Measurements from ENCODE around the gene PLCL2.

Gene PLCL2

GRCh38 chr3:16844791-16845190 is 40.0 kb upstream of the PLCL2 start:
- Histone ChIP-seq H3K36me3 (ENCODE audit: control insufficient read depth, insufficient read depth, low read length) (no peaks in the 10 kb centered on the region), H3K9me3 (ENCODE audit: control insufficient read depth, insufficient read depth, low read length) (no peaks in the 10 kb centered on the region), H3K9ac (ENCODE audit: low read depth, low read length) (no peak overlapping the region), H3K27me3 (ENCODE audit: control insufficient read depth, insufficient read depth, low read length) (no peaks in the 10 kb centered on the region), H3K4me3 (ENCODE audit: low read depth, low read length) (no peak overlapping the region), H3K27ac (ENCODE audit: low read depth, low read length) (no peak overlapping the region), H3K4me1 (ENCODE audit: control insufficient read depth, insufficient read depth, low read length) (peaks cover 18% of the 10 kb centered on the region)

GRCh38 chr3:16846373-16847080 is 38.2 kb upstream of the PLCL2 start:
- Histone ChIP-seq H3K4me1 (ENCODE audit: control insufficient read depth, insufficient read depth, low read length) (peaks cover 19% of the 10 kb centered on the region), H3K9me3 (ENCODE audit: control insufficient read depth, insufficient read depth, low read length) (no peaks in the 10 kb centered on the region), H3K27ac (ENCODE audit: low read depth, low read length) (no peak overlapping the region), H3K36me3 (ENCODE audit: control insufficient read depth, insufficient read depth, low read length) (no peaks in the 10 kb centered on the region), H3K4me3 (ENCODE audit: low read depth, low read length) (no peak overlapping the region), H3K27me3 (ENCODE audit: control insufficient read depth, insufficient read depth, low read length) (no peaks in the 10 kb centered on the region; the same call in 1 of the 2 replicates), H3K9ac (ENCODE audit: low read depth, low read length) (no peak overlapping the region)

- H3K36me3 ChIP-seq (ENCODE audit: control insufficient read depth, insufficient read depth, low read length), result no peaks in the 10 kb centered on the region
- no peak overlapping the region for H3K9ac ChIP-seq (ENCODE audit: low read depth, low read length)
- H3K27ac ChIP-seq (ENCODE audit: low read depth, low read length), result no peak overlapping the region
- no peaks in the 10 kb centered on the region; the same call in 1 of the 2 replicates for H3K27me3 ChIP-seq (ENCODE audit: control insufficient read depth, insufficient read depth, low read length)
- no peaks in the 10 kb centered on the region for H3K9me3 ChIP-seq (ENCODE audit: control insufficient read depth, insufficient read depth, low read length)
- H3K4me1 ChIP-seq (ENCODE audit: control insufficient read depth, insufficient read depth, low read length), result peaks cover 9% of the 10 kb centered on the region
- H3K4me3 ChIP-seq (ENCODE audit: low read depth, low read length), result no peak overlapping the region
Observed at GRCh38 chr3:16848007-16848406, 36.7 kb upstream of the PLCL2 start.

GRCh38 chr3:16849229-16849628 is 35.5 kb upstream of the PLCL2 start:
- no peaks in the 10 kb centered on the region; the same call in 1 of the 2 replicates for H3K27me3 ChIP-seq (ENCODE audit: control insufficient read depth, insufficient read depth, low read length)

GRCh38 chr3:16849795-16850194 is 35.0 kb upstream of the PLCL2 start:
- no peak overlapping the region for H3K4me3 ChIP-seq (ENCODE audit: low read depth, low read length)
- no peaks in the 10 kb centered on the region for H3K36me3 ChIP-seq (ENCODE audit: control insufficient read depth, insufficient read depth, low read length)
- peaks cover 9% of the 10 kb centered on the region for H3K4me1 ChIP-seq (ENCODE audit: control insufficient read depth, insufficient read depth, low read length)
- no peak overlapping the region for H3K27ac ChIP-seq (ENCODE audit: low read depth, low read length)
- H3K9me3 ChIP-seq (ENCODE audit: control insufficient read depth, insufficient read depth, low read length), result no peaks in the 10 kb centered on the region
- no peaks in the 10 kb centered on the region; the same call in 1 of the 2 replicates for H3K27me3 ChIP-seq (ENCODE audit: control insufficient read depth, insufficient read depth, low read length)
- H3K9ac ChIP-seq (ENCODE audit: low read depth, low read length), result no peak overlapping the region

More at GRCh38 chr3:16849229-16849628, 35.5 kb upstream of the PLCL2 start:
- Histone ChIP-seq H3K27ac (ENCODE audit: low read depth, low read length) (no peak overlapping the region), H3K9me3 (ENCODE audit: control insufficient read depth, insufficient read depth, low read length) (no peaks in the 10 kb centered on the region), H3K9ac (ENCODE audit: low read depth, low read length) (no peak overlapping the region), H3K4me3 (ENCODE audit: low read depth, low read length) (no peak overlapping the region; the same call in 1 of the 2 replicates), H3K4me1 (ENCODE audit: control insufficient read depth, insufficient read depth, low read length) (peaks cover 9% of the 10 kb centered on the region), H3K36me3 (ENCODE audit: control insufficient read depth, insufficient read depth, low read length) (no peaks in the 10 kb centered on the region)

GRCh38 chr3:16855497-16855896 is 29.3 kb upstream of the PLCL2 start:
- Histone ChIP-seq H3K36me3 (ENCODE audit: control insufficient read depth, insufficient read depth, low read length) (no peaks in the 10 kb centered on the region), H3K4me3 (ENCODE audit: low read depth, low read length) (no peak overlapping the region), H3K4me1 (ENCODE audit: control insufficient read depth, insufficient read depth, low read length) (no peaks in the 10 kb centered on the region), H3K27ac (ENCODE audit: low read depth, low read length) (no peak overlapping the region), H3K9ac (ENCODE audit: low read depth, low read length) (no peak overlapping the region), H3K27me3 (ENCODE audit: control insufficient read depth, insufficient read depth, low read length) (no peaks in the 10 kb centered on the region), H3K9me3 (ENCODE audit: control insufficient read depth, insufficient read depth, low read length) (no peaks in the 10 kb centered on the region)

GRCh38 chr3:16860234-16860633 is 24.5 kb upstream of the PLCL2 start:
- no peak overlapping the region for H3K4me3 ChIP-seq (ENCODE audit: low read depth, low read length)
- no peaks in the 10 kb centered on the region for H3K36me3 ChIP-seq (ENCODE audit: control insufficient read depth, insufficient read depth, low read length)
- no peak overlapping the region for H3K27ac ChIP-seq (ENCODE audit: low read depth, low read length)
- H3K9ac ChIP-seq (ENCODE audit: low read depth, low read length), result no peak overlapping the region
- H3K27me3 ChIP-seq (ENCODE audit: control insufficient read depth, insufficient read depth, low read length), result no peaks in the 10 kb centered on the region
- H3K4me1 ChIP-seq (ENCODE audit: control insufficient read depth, insufficient read depth, low read length), result no peaks in the 10 kb centered on the region
- no peaks in the 10 kb centered on the region for H3K9me3 ChIP-seq (ENCODE audit: control insufficient read depth, insufficient read depth, low read length)

GRCh38 chr3:16861432-16861831 is 23.3 kb upstream of the PLCL2 start:
- Histone ChIP-seq H3K36me3 (ENCODE audit: control insufficient read depth, insufficient read depth, low read length) (no peaks in the 10 kb centered on the region), H3K4me1 (ENCODE audit: control insufficient read depth, insufficient read depth, low read length) (no peaks in the 10 kb centered on the region), H3K27me3 (ENCODE audit: control insufficient read depth, insufficient read depth, low read length) (no peaks in the 10 kb centered on the region), H3K4me3 (ENCODE audit: low read depth, low read length) (no peak overlapping the region), H3K9me3 (ENCODE audit: control insufficient read depth, insufficient read depth, low read length) (no peaks in the 10 kb centered on the region), H3K27ac (ENCODE audit: low read depth, low read length) (no peak overlapping the region), H3K9ac (ENCODE audit: low read depth, low read length) (no peak overlapping the region)

- H3K36me3 ChIP-seq (ENCODE audit: control insufficient read depth, insufficient read depth, low read length), result no peaks in the 10 kb centered on the region
- no peak overlapping the region for H3K9ac ChIP-seq (ENCODE audit: low read depth, low read length)
- no peak overlapping the region for H3K27ac ChIP-seq (ENCODE audit: low read depth, low read length)
- H3K4me3 ChIP-seq (ENCODE audit: low read depth, low read length), result no peak overlapping the region
- no peaks in the 10 kb centered on the region for H3K4me1 ChIP-seq (ENCODE audit: control insufficient read depth, insufficient read depth, low read length)
- H3K27me3 ChIP-seq (ENCODE audit: control insufficient read depth, insufficient read depth, low read length), result no peaks in the 10 kb centered on the region
- no peaks in the 10 kb centered on the region for H3K9me3 ChIP-seq (ENCODE audit: control insufficient read depth, insufficient read depth, low read length)
Observed at GRCh38 chr3:16864610-16865313, 20.0 kb upstream of the PLCL2 start.

GRCh38 chr3:16865335-16865734 is 19.4 kb upstream of the PLCL2 start:
- H3K9me3 ChIP-seq (ENCODE audit: control insufficient read depth, insufficient read depth, low read length), result no peaks in the 10 kb centered on the region
- H3K4me1 ChIP-seq (ENCODE audit: control insufficient read depth, insufficient read depth, low read length), result no peaks in the 10 kb centered on the region
- no peaks in the 10 kb centered on the region for H3K36me3 ChIP-seq (ENCODE audit: control insufficient read depth, insufficient read depth, low read length)
- H3K9ac ChIP-seq (ENCODE audit: low read depth, low read length), result no peak overlapping the region
- no peak overlapping the region for H3K27ac ChIP-seq (ENCODE audit: low read depth, low read length)
- no peaks in the 10 kb centered on the region for H3K27me3 ChIP-seq (ENCODE audit: control insufficient read depth, insufficient read depth, low read length)
- H3K4me3 ChIP-seq (ENCODE audit: low read depth, low read length), result no peak overlapping the region

GRCh38 chr3:16866571-16866970 is 18.2 kb upstream of the PLCL2 start:
- H3K4me3 ChIP-seq (ENCODE audit: low read depth, low read length), result no peak overlapping the region
- H3K9ac ChIP-seq (ENCODE audit: low read depth, low read length), result no peak overlapping the region
- no peaks in the 10 kb centered on the region for H3K27me3 ChIP-seq (ENCODE audit: control insufficient read depth, insufficient read depth, low read length)
- H3K36me3 ChIP-seq (ENCODE audit: control insufficient read depth, insufficient read depth, low read length), result no peaks in the 10 kb centered on the region
- H3K4me1 ChIP-seq (ENCODE audit: control insufficient read depth, insufficient read depth, low read length), result no peaks in the 10 kb centered on the region
- no peak overlapping the region for H3K27ac ChIP-seq (ENCODE audit: low read depth, low read length)
- no peaks in the 10 kb centered on the region for H3K9me3 ChIP-seq (ENCODE audit: control insufficient read depth, insufficient read depth, low read length)

All from HUES48 (cell line).